Ovary (tissue), 9 donors: ENCODE data around the gene MAP3K7CL. TPM values are rescaled to one million over a fixed set of nuclear protein-coding genes. Genes with fewer than 3 reads are reported as not detected.

Experiments used
- DNase-seq, 5 donors: peaks; one replicate each; pipeline ENCODE4 v3.0.0-alpha.2; 2019 to 2020
- H3K27ac ChIP-seq, 2 donors: fragments of 200-600 bp; one replicate each; pipeline versions ENCODE4 v1.5.1 to v1.8.0; 2019 to 2022
- H3K27me3 ChIP-seq: fragments of 200-600 bp; one replicate; pipeline ENCODE4 v1.8.0; 2022
- H3K36me3 ChIP-seq: fragments of 200-600 bp; sonication (generic); one replicate; pipeline ENCODE4 v1.5.1; 2019
- H3K4me1 ChIP-seq: one replicate; pipeline ENCODE4 v1.8.1; 2013; ENCODE audit warnings: mild to moderate bottlenecking, moderate library complexity; ENCODE audit not compliant: insufficient read depth
- H3K4me3 ChIP-seq: fragments of 200-600 bp; sonication (generic); one replicate; pipeline ENCODE4 v1.5.1; 2017
- H3K9me3 ChIP-seq, 2 donors: fragments of 200-600 bp in 1 of 2; sonication (generic) in 1 of 2; one replicate each; pipeline versions ENCODE4 v1.5.1 to v1.8.1; 2013 to 2019; ENCODE audit warnings: mild to moderate bottlenecking in 1 of 2, moderate library complexity in 1 of 2
- EP300 ChIP-seq: sonication (generic); formaldehyde crosslinking; IDR thresholded peaks from one replicate; pipeline ENCODE4 v1.6.1; 2017; ENCODE audit warnings: antibody characterized with exemption
- POLR2A ChIP-seq: fragments of 450-650 bp; IDR thresholded peaks from one replicate; pipeline ENCODE4 v1.6.1; 2017; ENCODE audit warnings: antibody characterized with exemption, mild to moderate bottlenecking, moderate library complexity
- WGBS, 3 donors: extraction: QIAGEN DNeasy Blood & Tissue Kit in 1 of 3; methylation state at CpG; one replicate each; pipeline versions ENCODE4 v1.1.5 to v1.1.7; 2013 to 2017; 5-methylcytosine and 5-hydroxymethylcytosine counted together
- intact Hi-C, 4 donors: fragments of 100-400 bp; cut with DNase I; formaldehyde crosslinking; loops; one replicate each; pipeline versions ENCODE4 v1.11.0 to v1.15.1; 2022 to 2023
- polyA plus RNA-seq, 2 donors: library from polyadenylated mRNA; stranded (reverse); fragments of 200-250 nt in 1 of 2; fragments of 350-450 nt in 1 of 2; fragmentation: Illumina TruSeq in 1 of 2; extraction: RNeasy Lipid Tissue Mini Kit (QIAGEN cat#74804) in 1 of 2; gene quantifications; one replicate each; pipeline ENCODE4 v1.2.3, GENCODE V29; 2013 to 2014
- total RNA-seq, 7 donors: library from RNA; depleted of rRNA in 2 of 7; stranded (reverse); fragments of >200 nt in 2 of 7; fragmentation: NEBNext Ultra II Directional in 3 of 7; extraction: Animal tissue kit (Norgen Biotek cat#: 25700) in 3 of 7; gene quantifications; one replicate each; pipeline versions ENCODE4 v1.1.0 to v1.2.4, GENCODE V29; 2016 to 2023
- TF ChIP-seq, protein P1 (sequence below), 3 donors: fragments of 450-650 bp in 2 of 3; fragments of 200-600 bp in 1 of 3; IDR thresholded peaks; one replicate each; pipeline versions ENCODE4 v1.5.1 to v1.8.0; 2016 to 2022; ENCODE audit warnings: antibody characterized with exemption in 3 of 3, mild to moderate bottlenecking in 1 of 3
- donor health status: DM: no; HTN: no; CAD: no; lungs with moderate emphysema.
- donor health status: DM: no; HTN: no; CAD: no.
- donor health status: Bipolar disorder and iron deficiency.
- donor health status: DM: yes; HTN: yes; CAD: no.
- donor health status: DM: no; HTN: no; CAD: no.
- donor health status: DM: yes; HTN: yes; CAD: no.

The MAP3K7CL gene
- total and polyA plus RNA-seq, 9 donors: 3.0 to 18.6 (median 6.7) TPM

DNA sequence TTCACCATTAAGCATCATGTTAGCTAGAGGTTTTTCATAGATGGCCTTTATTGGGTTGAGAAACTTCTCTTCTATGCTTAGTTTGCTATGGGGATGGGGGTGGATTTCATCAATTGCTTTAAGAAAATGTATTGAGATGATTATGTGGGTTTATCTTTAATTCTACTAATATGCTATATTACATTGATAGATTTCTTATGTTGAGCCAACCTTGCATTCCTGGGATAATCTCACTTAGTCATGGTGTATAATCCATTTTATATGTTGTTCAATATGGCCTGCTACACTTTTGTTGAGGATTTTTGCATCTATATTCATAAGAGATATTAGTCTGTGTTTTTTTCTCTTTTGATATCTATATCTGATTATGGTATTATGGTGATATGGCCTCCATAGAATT is 70.7 kb downstream of the MAP3K7CL start:
- H3K9me3 ChIP-seq: no peaks in the 10 kb centered on the region
- intact Hi-C loops: no loop called here
- H3K4me1 ChIP-seq: peaks cover 3% of the 10 kb centered on the region
- no peak for TF ChIP-seq EP300
- TF ChIP-seq, protein P1, sequence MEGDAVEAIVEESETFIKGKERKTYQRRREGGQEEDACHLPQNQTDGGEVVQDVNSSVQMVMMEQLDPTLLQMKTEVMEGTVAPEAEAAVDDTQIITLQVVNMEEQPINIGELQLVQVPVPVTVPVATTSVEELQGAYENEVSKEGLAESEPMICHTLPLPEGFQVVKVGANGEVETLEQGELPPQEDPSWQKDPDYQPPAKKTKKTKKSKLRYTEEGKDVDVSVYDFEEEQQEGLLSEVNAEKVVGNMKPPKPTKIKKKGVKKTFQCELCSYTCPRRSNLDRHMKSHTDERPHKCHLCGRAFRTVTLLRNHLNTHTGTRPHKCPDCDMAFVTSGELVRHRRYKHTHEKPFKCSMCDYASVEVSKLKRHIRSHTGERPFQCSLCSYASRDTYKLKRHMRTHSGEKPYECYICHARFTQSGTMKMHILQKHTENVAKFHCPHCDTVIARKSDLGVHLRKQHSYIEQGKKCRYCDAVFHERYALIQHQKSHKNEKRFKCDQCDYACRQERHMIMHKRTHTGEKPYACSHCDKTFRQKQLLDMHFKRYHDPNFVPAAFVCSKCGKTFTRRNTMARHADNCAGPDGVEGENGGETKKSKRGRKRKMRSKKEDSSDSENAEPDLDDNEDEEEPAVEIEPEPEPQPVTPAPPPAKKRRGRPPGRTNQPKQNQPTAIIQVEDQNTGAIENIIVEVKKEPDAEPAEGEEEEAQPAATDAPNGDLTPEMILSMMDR (IDR thresholded peaks at IDR 0.05): no peak
- TF ChIP-seq POLR2A: no peak
- H3K27me3 ChIP-seq: no peaks in the 10 kb centered on the region
- no peak overlapping the region for H3K4me3 ChIP-seq
- no peaks in the 10 kb centered on the region for H3K36me3 ChIP-seq
- H3K27ac ChIP-seq: no peak overlapping the region
- DNase-seq: no peak

DNA sequence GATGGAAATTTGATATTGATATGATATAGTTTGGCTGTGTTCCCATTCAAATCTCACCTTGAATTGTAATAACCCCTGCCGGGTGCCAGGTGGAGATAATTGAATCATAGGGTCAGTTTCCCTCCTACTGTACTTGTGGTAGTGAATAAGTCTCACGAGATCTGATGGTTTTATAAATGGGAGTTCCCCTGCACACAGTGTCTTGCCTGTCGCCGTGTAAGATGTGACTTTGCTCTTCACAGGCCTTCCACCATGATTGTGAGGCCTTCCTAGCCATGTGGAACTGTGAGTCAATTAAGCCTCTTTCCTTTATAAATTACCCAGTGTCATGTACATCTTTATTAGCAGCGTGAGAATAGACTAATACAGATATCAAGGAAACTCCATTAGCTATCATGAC is 74.6 kb downstream of the MAP3K7CL start:
- no peak for DNase-seq
- 93 to 96% (median 95%) methylated on average over 5 of the region's 5 CpGs for WGBS, 3 donors

DNA sequence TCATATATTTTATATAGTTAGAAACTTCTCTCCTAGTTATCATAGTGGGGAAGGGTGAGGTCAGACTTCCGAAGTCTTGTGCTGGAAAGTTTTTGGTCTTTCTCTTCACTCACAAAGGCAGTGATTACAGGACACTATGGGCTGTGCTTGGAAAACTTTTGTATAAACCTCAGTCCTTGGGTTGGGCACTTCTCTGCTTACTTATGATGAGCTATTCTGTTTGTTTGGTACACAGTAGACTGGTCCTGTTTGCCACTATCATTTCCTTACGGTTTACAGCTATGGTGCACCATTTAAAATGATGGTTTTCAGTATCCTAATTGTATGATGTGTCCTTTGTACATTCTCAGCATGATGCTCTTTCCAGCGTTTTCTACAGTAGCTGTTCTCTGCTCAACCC is 75.5 kb downstream of the MAP3K7CL start:
- H3K9me3 ChIP-seq: no peaks in the 10 kb centered on the region
- H3K27ac ChIP-seq: no peak overlapping the region
- H3K4me3 ChIP-seq: no peak overlapping the region
- 86 to 90% (median 87%) methylated on average over 3 of the region's 3 CpGs for WGBS, 3 donors
- intact Hi-C loops: no loop called here
- H3K36me3 ChIP-seq: no peaks in the 10 kb centered on the region
- no peaks in the 10 kb centered on the region for H3K4me1 ChIP-seq
- no peak for DNase-seq
- H3K27me3 ChIP-seq: no peaks in the 10 kb centered on the region
- TF ChIP-seq, protein P1 (IDR thresholded peaks at IDR 0.05): no peak
- TF ChIP-seq POLR2A (no peak), EP300 (no peak)

More for the DNA sequence above, 74.6 kb downstream of the MAP3K7CL start:
- Histone ChIP-seq H3K27me3 (no peaks in the 10 kb centered on the region), H3K36me3 (no peaks in the 10 kb centered on the region), H3K27ac (no peak overlapping the region), H3K4me1 (no peaks in the 10 kb centered on the region), H3K4me3 (no peak overlapping the region), H3K9me3 (no peaks in the 10 kb centered on the region)
- intact Hi-C loops: no loop called here
- TF ChIP-seq EP300: no peak
- no peak for TF ChIP-seq POLR2A
- TF ChIP-seq, protein P1 (IDR thresholded peaks at IDR 0.05): no peak

DNA sequence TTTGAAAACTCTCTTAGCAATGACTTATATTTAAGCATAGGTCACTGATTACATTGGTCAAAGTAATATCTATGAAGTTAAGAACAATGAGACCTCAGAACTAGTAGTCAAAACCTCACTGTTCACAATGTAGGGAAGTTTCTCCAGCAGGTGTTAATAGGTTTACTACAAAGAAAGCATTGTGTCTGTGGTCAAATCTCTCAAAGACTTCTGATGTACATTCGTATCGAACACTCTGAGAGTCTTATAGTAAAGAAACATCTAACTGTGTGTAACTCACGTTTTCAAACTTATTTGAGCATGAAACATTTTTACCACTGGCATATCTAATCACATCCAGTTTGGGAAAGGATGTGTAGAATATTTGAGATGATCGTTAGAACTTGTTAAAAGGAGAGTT is 76.0 kb downstream of the MAP3K7CL start:
- H3K27me3 ChIP-seq: no peaks in the 10 kb centered on the region
- intact Hi-C loops: no loop called here
- TF ChIP-seq, protein P1 (IDR thresholded peaks at IDR 0.05): no peak
- TF ChIP-seq POLR2A (no peak), EP300 (no peak)
- H3K9me3 ChIP-seq: no peaks in the 10 kb centered on the region
- DNase-seq: no peak
- H3K27ac ChIP-seq: no peak overlapping the region
- WGBS, 3 donors: 88 to 90% (median 88%) methylated on average over 4 of the region's 4 CpGs
- no peak overlapping the region for H3K4me3 ChIP-seq
- H3K4me1 ChIP-seq: no peaks in the 10 kb centered on the region
- no peaks in the 10 kb centered on the region for H3K36me3 ChIP-seq

DNA sequence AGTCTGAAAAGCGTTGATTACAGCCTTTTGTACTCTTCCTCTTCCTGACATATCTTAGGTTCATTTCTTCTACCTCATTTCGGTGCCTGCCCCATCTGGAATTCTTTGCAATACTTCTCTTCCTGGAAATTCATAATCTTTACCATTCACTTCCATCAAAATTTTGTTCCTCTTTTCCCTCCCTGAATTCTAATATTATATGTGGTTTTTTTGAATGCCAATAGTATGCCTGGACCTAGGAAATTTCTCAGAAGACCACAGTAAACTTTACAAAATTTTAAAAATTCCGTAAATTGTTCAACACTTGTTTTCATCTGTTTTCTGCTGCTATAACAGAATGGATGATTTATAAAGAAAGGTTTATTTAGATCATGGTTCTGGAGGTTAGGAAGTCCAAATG is 76.8 kb downstream of the MAP3K7CL start:
- no peak for DNase-seq
- TF ChIP-seq, protein P1 (IDR thresholded peaks at IDR 0.05): no peak
- TF ChIP-seq EP300: no peak
- TF ChIP-seq POLR2A: no peak
- Histone ChIP-seq H3K27me3 (no peaks in the 10 kb centered on the region), H3K9me3 (no peaks in the 10 kb centered on the region), H3K4me1 (no peaks in the 10 kb centered on the region), H3K4me3 (no peak overlapping the region), H3K36me3 (no peaks in the 10 kb centered on the region), H3K27ac (no peak overlapping the region)
- intact Hi-C loops: no loop called here
- WGBS, 3 donors: 92 to 95% (median 94%) methylated on average over 3 of the region's 3 CpGs
